Smooth muscle cell (in vitro differentiated cells): ENCODE measurements around the gene GLB1L2. TPM values are rescaled to one million over a fixed set of nuclear protein-coding genes. Genes with fewer than 3 reads are reported as not detected.

Experiments
- DNase-seq: peaks from one replicate; lab custom pipeline; 2025; ENCODE audit not compliant: unreplicated experiment; lab: John Stamatoyannopoulos, UW
- H2AFZ ChIP-seq: fragments of 200-600 bp; sonication (generic); 2 replicates; pipeline ENCODE4 v1.6.0; 2016; ENCODE audit warnings: antibody characterized with exemption, low read depth, mild to moderate bottlenecking
- H3F3A ChIP-seq: fragments of 200-600 bp; sonication (generic); 2 replicates; pipeline ENCODE4 v1.6.0; 2017; ENCODE audit warnings: antibody characterized with exemption, low read depth
- H3K27ac ChIP-seq: fragments of 200-600 bp; sonication (generic); 2 replicates; pipeline ENCODE4 v1.5.1; 2016; ENCODE audit warnings: low read depth, mild to moderate bottlenecking
- H3K27me3 ChIP-seq: fragments of 200-600 bp; sonication (generic); 2 replicates; pipeline ENCODE4 v1.6.1; 2016; ENCODE audit warnings: low read depth, mild to moderate bottlenecking
- H3K36me3 ChIP-seq: fragments of 200-600 bp; sonication (generic); 2 replicates; pipeline ENCODE4 v1.5.1; 2016; ENCODE audit warnings: low read depth
- H3K4me1 ChIP-seq: fragments of 200-600 bp; sonication (generic); 2 replicates; pipeline ENCODE4 v1.5.1; 2016; ENCODE audit warnings: low read depth
- H3K4me2 ChIP-seq: fragments of 200-600 bp; sonication (generic); 2 replicates; pipeline ENCODE4 v1.6.0; 2016; ENCODE audit warnings: mild to moderate bottlenecking
- H3K4me3 ChIP-seq: fragments of 200-600 bp; sonication (generic); 2 replicates; pipeline ENCODE4 v1.5.1; 2016; ENCODE audit warnings: mild to moderate bottlenecking
- H3K79me2 ChIP-seq: fragments of 200-600 bp; sonication (generic); 2 replicates; pipeline ENCODE4 v1.6.0; 2016; ENCODE audit warnings: low read depth, mild to moderate bottlenecking
- H3K9ac ChIP-seq: fragments of 200-600 bp; sonication (generic); 2 replicates; pipeline ENCODE4 v1.6.0; 2016; ENCODE audit warnings: low read depth
- H3K9me3 ChIP-seq: fragments of 200-600 bp; sonication (generic); replicated peaks from 2 replicates; pipeline ENCODE4 v1.5.1; 2016; ENCODE audit warnings: low read depth
- H4K20me1 ChIP-seq: fragments of 200-600 bp; sonication (generic); 2 replicates; pipeline ENCODE4 v1.6.0; 2016; ENCODE audit warnings: low read depth
- CTCF ChIP-seq: fragments of 200-600 bp; sonication (generic); IDR thresholded peaks from 2 replicates; pipeline ENCODE4 v1.5.1; 2017; ENCODE audit warnings: borderline replicate concordance, mild to moderate bottlenecking, antibody characterized with exemption; ENCODE audit not compliant: insufficient read depth, poor library complexity, severe bottlenecking
- WGBS: methylation state at CpG from one replicate; pipeline ENCODE4 v1.1.7; 2016; ENCODE audit warnings: low lambda C conversion rate; 5-methylcytosine and 5-hydroxymethylcytosine counted together
- polyA plus RNA-seq: library from polyadenylated mRNA; unstranded; fragments of >200 nt; fragmentation: Nextera tagmentation; extraction: Ambion mirVana; gene quantifications from 2 replicates; pipeline ENCODE4 v1.2.1, GENCODE V29; 2016
- total RNA-seq: library from RNA; depleted of rRNA; stranded (reverse); fragments of >200 nt; gene quantifications from 2 replicates; pipeline ENCODE4 v1.2.3, GENCODE V29; 2014

Gene GLB1L2
- total and polyA plus RNA-seq, 2 experiments from 2014 or later = 0.40 to 0.83 TPM

- Histone ChIP-seq H3K27me3 (no peaks in the 10 kb centered on the region), H3K27ac (no peak overlapping the region), H3K4me3 (no peak overlapping the region), H3K9me3 (no peaks in the 10 kb centered on the region), H3K4me2 (no peak overlapping the region), H4K20me1 (no peaks in the 10 kb centered on the region), H3K79me2 (no peaks in the 10 kb centered on the region), H3K36me3 (no peaks in the 10 kb centered on the region), H2AFZ (no peak overlapping the region), H3K9ac (no peak overlapping the region), H3K4me1 (no peaks in the 10 kb centered on the region), H3F3A (no peaks in the 10 kb centered on the region)
- no peak for DNase-seq
- 88% methylated on average over 10 of the region's 10 CpGs for WGBS
- TF ChIP-seq CTCF = no peak
These were observed 40.7 kb downstream of the GLB1L2 start for GRCh38 chr11:134372536-134372935.

GRCh38 chr11:134372961-134373360 lies 41.2 kb downstream of the GLB1L2 start:
- WGBS = 86% methylated on average over 8 of the region's 8 CpGs

GRCh38 chr11:134373591-134374052 lies 41.8 kb downstream of the GLB1L2 start:
- Histone ChIP-seq H3K36me3 (no peaks in the 10 kb centered on the region), H3K27ac (no peak overlapping the region), H4K20me1 (no peaks in the 10 kb centered on the region), H3K4me1 (no peaks in the 10 kb centered on the region), H3K9me3 (no peaks in the 10 kb centered on the region), H3K79me2 (no peaks in the 10 kb centered on the region), H3K9ac (no peak overlapping the region), H3K27me3 (no peaks in the 10 kb centered on the region), H3K4me2 (no peak overlapping the region), H2AFZ (no peak overlapping the region), H3K4me3 (no peak overlapping the region), H3F3A (no peaks in the 10 kb centered on the region)
- no peak for TF ChIP-seq CTCF
- WGBS = 89% methylated on average over 14 of the region's 14 CpGs
- DNase-seq = no peak

More at GRCh38 chr11:134372961-134373360, 41.2 kb downstream of the GLB1L2 start:
- H4K20me1 ChIP-seq = no peaks in the 10 kb centered on the region
- H3K4me3 ChIP-seq = no peak overlapping the region
- DNase-seq = no peak
- no peaks in the 10 kb centered on the region for H3F3A ChIP-seq
- no peaks in the 10 kb centered on the region for H3K9me3 ChIP-seq
- no peak overlapping the region for H3K4me2 ChIP-seq
- no peak overlapping the region for H2AFZ ChIP-seq
- H3K27ac ChIP-seq = no peak overlapping the region
- no peaks in the 10 kb centered on the region for H3K79me2 ChIP-seq
- H3K27me3 ChIP-seq = no peaks in the 10 kb centered on the region
- no peak overlapping the region for H3K9ac ChIP-seq
- H3K4me1 ChIP-seq = no peaks in the 10 kb centered on the region
- TF ChIP-seq CTCF = no peak
- no peaks in the 10 kb centered on the region for H3K36me3 ChIP-seq

GRCh38 chr11:134374171-134374570 lies 42.4 kb downstream of the GLB1L2 start:
- 87% methylated on average over 9 of the region's 9 CpGs for WGBS
- H3F3A ChIP-seq = no peaks in the 10 kb centered on the region
- no peak for TF ChIP-seq CTCF

More at GRCh38 chr11:134374171-134374570, 42.4 kb downstream of the GLB1L2 start:
- Histone ChIP-seq H3K9me3 (no peaks in the 10 kb centered on the region), H3K27me3 (no peaks in the 10 kb centered on the region), H3K4me2 (no peak overlapping the region), H3K27ac (no peak overlapping the region), H3K36me3 (no peaks in the 10 kb centered on the region), H3K4me1 (no peaks in the 10 kb centered on the region), H3K9ac (no peak overlapping the region), H3K79me2 (no peaks in the 10 kb centered on the region), H4K20me1 (no peaks in the 10 kb centered on the region), H2AFZ (no peak overlapping the region), H3K4me3 (no peak overlapping the region)
- DNase-seq = no peak
